ENCODE measurements around the gene PDX1. TPM values are rescaled to one million over a fixed set of nuclear protein-coding genes. Genes with fewer than 3 reads are reported as not detected.

The PDX1 gene
- total RNA-seq, 1 experiment from 2014 or later, result 3.4 TPM

DNA sequence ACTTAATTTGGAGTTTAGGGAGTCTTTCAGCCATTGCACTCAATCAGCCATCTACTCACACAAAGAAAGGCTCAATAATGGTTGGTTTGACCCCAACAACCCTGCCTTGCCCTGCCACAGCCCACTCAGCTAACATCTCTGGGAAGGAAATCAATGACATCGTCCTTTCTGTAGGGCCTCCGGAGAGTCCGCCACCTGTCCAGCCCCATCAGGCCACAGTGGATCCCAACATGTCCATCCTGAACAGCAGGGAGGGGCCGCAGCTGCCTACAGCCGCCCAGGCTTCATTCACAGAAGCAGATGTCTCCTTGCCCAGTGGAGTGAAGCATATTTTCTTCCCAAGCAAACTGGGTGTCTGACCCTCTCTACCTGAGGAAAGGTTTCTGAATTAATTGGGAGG is 53.5 kb downstream of the PDX1 start:
- Histone ChIP-seq H3K36me3 (ENCODE audit: control insufficient read depth, insufficient read depth, low read length) (no peaks in the 10 kb centered on the region; the same call in 1 of the 2 replicates), H3K4me3 (ENCODE audit: low read depth in 2 of 2, low read length in 2 of 2) (no peak overlapping the region), H3K27ac (ENCODE audit: low read length) (no peak overlapping the region), H3K27me3 (ENCODE audit: control insufficient read depth, insufficient read depth, low read length) (no peaks in the 10 kb centered on the region), H3K9me3 (ENCODE audit: control insufficient read depth, insufficient read depth, low read depth, low read length) (no peaks in the 10 kb centered on the region), H3K4me1 (ENCODE audit: control insufficient read depth, insufficient read depth, low read length) (0 out of 2 replicates have a peak, but pooled peaks cover 5% of the 10 kb centered on the region)
- in situ Hi-C loops (cut with HindIII; ENCODE audit: low pct_unique_long_range_greater_than_20kb, low sequenced_read_pairs), result loop anchor here (25.0 kb wide), 1 partner anchor 136 kb away; no protein-coding TSS in a partner anchor
- TF ChIP-seq SIN3A (IDR thresholded peaks at IDR 0.05; ENCODE audit: borderline replicate concordance, insufficient read depth, low read depth, low read length) (no peak), POLR2AphosphoS5 (IDR thresholded peaks at IDR 0.05; ENCODE audit: low read depth, low read length) (no peak), TCF7L2 (IDR thresholded peaks at IDR 0.05; ENCODE audit: low read depth, low read length) (no peak)
- TF ChIP-seq, protein P1, sequence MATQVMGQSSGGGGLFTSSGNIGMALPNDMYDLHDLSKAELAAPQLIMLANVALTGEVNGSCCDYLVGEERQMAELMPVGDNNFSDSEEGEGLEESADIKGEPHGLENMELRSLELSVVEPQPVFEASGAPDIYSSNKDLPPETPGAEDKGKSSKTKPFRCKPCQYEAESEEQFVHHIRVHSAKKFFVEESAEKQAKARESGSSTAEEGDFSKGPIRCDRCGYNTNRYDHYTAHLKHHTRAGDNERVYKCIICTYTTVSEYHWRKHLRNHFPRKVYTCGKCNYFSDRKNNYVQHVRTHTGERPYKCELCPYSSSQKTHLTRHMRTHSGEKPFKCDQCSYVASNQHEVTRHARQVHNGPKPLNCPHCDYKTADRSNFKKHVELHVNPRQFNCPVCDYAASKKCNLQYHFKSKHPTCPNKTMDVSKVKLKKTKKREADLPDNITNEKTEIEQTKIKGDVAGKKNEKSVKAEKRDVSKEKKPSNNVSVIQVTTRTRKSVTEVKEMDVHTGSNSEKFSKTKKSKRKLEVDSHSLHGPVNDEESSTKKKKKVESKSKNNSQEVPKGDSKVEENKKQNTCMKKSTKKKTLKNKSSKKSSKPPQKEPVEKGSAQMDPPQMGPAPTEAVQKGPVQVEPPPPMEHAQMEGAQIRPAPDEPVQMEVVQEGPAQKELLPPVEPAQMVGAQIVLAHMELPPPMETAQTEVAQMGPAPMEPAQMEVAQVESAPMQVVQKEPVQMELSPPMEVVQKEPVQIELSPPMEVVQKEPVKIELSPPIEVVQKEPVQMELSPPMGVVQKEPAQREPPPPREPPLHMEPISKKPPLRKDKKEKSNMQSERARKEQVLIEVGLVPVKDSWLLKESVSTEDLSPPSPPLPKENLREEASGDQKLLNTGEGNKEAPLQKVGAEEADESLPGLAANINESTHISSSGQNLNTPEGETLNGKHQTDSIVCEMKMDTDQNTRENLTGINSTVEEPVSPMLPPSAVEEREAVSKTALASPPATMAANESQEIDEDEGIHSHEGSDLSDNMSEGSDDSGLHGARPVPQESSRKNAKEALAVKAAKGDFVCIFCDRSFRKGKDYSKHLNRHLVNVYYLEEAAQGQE (IDR thresholded peaks at IDR 0.05; ENCODE audit: insufficient read depth in 1 of 2, low read depth in 2 of 2, low read length in 1 of 2), result no peak
- TF ChIP-seq, protein P2, sequence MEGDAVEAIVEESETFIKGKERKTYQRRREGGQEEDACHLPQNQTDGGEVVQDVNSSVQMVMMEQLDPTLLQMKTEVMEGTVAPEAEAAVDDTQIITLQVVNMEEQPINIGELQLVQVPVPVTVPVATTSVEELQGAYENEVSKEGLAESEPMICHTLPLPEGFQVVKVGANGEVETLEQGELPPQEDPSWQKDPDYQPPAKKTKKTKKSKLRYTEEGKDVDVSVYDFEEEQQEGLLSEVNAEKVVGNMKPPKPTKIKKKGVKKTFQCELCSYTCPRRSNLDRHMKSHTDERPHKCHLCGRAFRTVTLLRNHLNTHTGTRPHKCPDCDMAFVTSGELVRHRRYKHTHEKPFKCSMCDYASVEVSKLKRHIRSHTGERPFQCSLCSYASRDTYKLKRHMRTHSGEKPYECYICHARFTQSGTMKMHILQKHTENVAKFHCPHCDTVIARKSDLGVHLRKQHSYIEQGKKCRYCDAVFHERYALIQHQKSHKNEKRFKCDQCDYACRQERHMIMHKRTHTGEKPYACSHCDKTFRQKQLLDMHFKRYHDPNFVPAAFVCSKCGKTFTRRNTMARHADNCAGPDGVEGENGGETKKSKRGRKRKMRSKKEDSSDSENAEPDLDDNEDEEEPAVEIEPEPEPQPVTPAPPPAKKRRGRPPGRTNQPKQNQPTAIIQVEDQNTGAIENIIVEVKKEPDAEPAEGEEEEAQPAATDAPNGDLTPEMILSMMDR (IDR thresholded peaks at IDR 0.05), result no peak
- ChIA-PET POLR2A (no interaction called here), CTCF (no interaction called here)
- intact Hi-C loops (cut with micrococcal nuclease; ENCODE audit: unreplicated experiment), result no loop called here
- ATAC-seq, result no peak
- DNase-seq (ENCODE audit: low read depth, low spot score), result no peak
- no TSS peak for BruUV-seq (replicated peaks)

DNA sequence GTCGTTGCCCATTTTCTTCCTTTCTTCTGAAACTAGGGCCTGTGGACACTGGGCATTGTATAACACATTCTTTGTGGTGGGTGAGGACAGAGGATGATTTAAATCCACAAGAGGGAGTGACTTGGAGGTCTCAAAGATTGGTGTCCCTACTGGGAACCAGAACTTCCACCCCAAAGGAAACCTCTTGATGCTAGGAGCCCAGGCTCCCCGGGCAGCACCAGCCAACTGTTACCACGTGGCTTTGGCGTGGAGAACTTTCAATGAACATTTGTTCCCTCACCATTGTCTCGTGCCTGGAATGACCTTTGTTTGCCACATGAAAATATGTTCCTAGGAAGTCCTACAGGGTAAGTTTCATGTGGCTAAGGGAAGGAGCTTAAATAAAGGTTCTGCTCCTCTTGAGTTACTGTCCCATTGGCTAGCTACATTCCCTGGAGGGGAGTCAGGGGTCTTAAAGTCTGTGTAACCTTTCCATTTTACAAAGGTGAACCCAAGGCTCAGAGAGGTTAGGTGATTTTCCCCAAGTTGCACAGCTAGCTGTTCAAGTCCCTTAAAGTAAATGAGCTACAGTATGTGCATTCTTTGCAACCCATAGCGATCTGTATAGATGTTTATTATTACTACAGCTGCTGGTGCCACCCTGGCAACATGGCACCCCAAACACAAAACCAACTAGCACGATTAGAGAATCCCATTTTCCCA is 54.3 kb downstream of the PDX1 start:
- in situ Hi-C loops (cut with HindIII; ENCODE audit: low pct_unique_long_range_greater_than_20kb, low sequenced_read_pairs), result loop anchor here (25.0 kb wide), 1 partner anchor 137 kb away; no protein-coding TSS in a partner anchor

More for the DNA sequence above, 54.3 kb downstream of the PDX1 start:
- H3K4me1 ChIP-seq (ENCODE audit: control insufficient read depth, insufficient read depth, low read length), result 0 out of 2 replicates have a peak, but pooled peaks cover 5% of the 10 kb centered on the region
- intact Hi-C loops (cut with micrococcal nuclease; ENCODE audit: unreplicated experiment), result no loop called here
- H3K9me3 ChIP-seq (ENCODE audit: control insufficient read depth, insufficient read depth, low read depth, low read length), result no peaks in the 10 kb centered on the region
- H3K27me3 ChIP-seq (ENCODE audit: control insufficient read depth, insufficient read depth, low read length), result no peaks in the 10 kb centered on the region
- no peak overlapping the region for H3K27ac ChIP-seq (ENCODE audit: low read length)
- H3K4me3 ChIP-seq (ENCODE audit: low read depth in 2 of 2, low read length in 2 of 2), result no peak overlapping the region
- DNase-seq (ENCODE audit: low read depth, low spot score) (no peak), ATAC-seq (no peak)
- H3K36me3 ChIP-seq (ENCODE audit: control insufficient read depth, insufficient read depth, low read length), result no peaks in the 10 kb centered on the region
- POLR2A ChIA-PET, result no interaction called here
- BruUV-seq (replicated peaks), result no TSS peak
- TF ChIP-seq POLR2AphosphoS5 (IDR thresholded peaks at IDR 0.05; ENCODE audit: low read depth, low read length), result no peak
- TF ChIP-seq SIN3A (IDR thresholded peaks at IDR 0.05; ENCODE audit: borderline replicate concordance, insufficient read depth, low read depth, low read length), result no peak
- TF ChIP-seq, protein P2 (IDR thresholded peaks at IDR 0.05), result no peak
- TF ChIP-seq, protein P1 (IDR thresholded peaks at IDR 0.05; ENCODE audit: insufficient read depth in 1 of 2, low read depth in 2 of 2, low read length in 1 of 2), result no peak
- TF ChIP-seq TCF7L2 (IDR thresholded peaks at IDR 0.05; ENCODE audit: low read depth, low read length), result no peak
- CTCF ChIA-PET, result no interaction called here
